Measurements from ENCODE around the gene FSD2. TPM values are rescaled to one million over a fixed set of nuclear protein-coding genes. Genes with fewer than 3 reads are reported as not detected.

Gene FSD2
- total and polyA plus RNA-seq, 10 of the 15 experiments (the other 5 are each of a cell fraction or from before 2014, with no cell fraction given), result under 0.01 to 0.39 (median 0.07) TPM; not detected in 3

DNA sequence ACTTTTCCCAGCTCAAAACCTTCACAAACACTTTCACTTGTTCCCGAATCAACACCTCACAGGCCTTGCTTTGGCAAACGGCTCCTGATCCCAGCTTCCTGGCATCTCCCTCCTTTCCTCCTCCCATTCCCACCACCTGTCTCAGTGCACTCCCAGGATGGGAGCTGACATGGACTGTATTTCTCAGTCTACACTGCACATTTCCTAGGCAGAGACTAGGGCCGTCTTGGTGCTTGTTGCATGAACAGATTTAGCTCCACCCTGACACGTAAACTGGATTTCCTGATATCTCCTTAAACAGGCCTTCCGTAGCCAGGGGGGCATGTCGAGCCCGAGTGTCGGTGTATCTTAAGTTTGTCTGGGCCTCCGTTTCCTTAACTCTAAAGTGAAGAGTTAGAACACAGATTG is 2.8 kb upstream of the FSD2 start (continued):
- TF ChIP-seq BHLHE40 (IDR thresholded peaks at IDR 0.05; ENCODE audit: borderline replicate concordance in 1 of 2, low read depth in 2 of 2, low read length in 1 of 2) (no peak), MLLT1 (IDR thresholded peaks at IDR 0.05) (no peak; the same call in 1 of the 2 replicates), SUPT20H (IDR thresholded peaks at IDR 0.05; ENCODE audit: borderline replicate concordance, control insufficient read depth, low read depth, low read length) (no peak), JUNB (IDR thresholded peaks at IDR 0.05) (no peak)

DNA sequence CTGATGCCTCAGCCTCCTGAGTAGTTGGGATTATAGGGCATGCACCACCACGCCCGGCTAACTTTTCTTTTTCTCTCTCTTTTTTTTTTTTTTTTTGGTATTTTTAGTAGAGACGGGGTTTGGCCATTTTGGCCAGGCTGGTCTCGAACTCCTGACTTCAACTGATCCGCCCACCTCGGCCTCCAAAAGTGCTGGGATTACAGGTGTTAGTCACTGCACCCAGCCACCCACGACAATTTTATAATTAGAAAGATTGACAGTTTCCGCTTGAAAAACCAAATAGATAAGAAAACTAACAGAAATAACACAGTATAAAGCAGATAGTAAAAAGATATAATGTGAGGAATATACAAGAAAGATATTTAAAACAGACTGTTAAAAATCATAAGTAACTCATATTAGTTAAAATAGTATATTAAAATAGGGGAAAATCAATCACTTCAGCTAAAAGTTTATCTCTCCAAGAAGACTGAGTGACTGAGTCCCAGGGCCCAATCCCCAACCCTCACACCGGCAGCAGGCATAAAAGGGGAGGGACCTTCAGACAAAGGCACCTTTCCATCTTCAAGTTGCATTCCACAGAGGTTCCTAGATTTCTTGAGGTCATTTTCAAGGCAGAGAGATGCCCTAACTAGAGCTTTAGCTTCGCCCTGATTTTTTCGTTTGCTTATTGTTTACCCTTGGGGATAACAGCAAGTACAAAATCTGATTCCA is 2.2 kb upstream of the FSD2 start:
- no peak for ATAC-seq
- peaks cover 0 to 2% of the 10 kb centered on the region in 2 experiments; a peak in 1 of 4 replicates for H3K36me3 ChIP-seq (ENCODE audit: control insufficient read depth in 2 of 2, insufficient read depth in 2 of 2, low read length in 1 of 2)
- whole genome bisulfite sequencing (ENCODE audit: insufficient coverage, insufficient replicate concordance, low lambda C conversion rate, missing lambda C conversion rate), result 5% methylated on average over 10 of the region's 11 CpGs
- H3K4me2 ChIP-seq (ENCODE audit: control insufficient read depth, insufficient read depth), result peak overlapping the region; percentile 39; the same call in 1 of the 2 replicates
- no TSS peak for BruUV-seq (replicated peaks)
- ChIA-PET SMC1A (ENCODE audit: uncharacterized antibody, unreplicated experiment) (interaction anchor here (0.9 to 6.3 kb wide), 3 partner anchors 11 to 57 kb away, joined by 3 to 39 read pairs (median 3); no protein-coding TSS in a partner anchor), POLR2A (interaction anchor here (1.7 kb wide), 1 partner anchor 58 kb away, joined by 5 read pairs; no protein-coding TSS in a partner anchor), RAD21 (ENCODE audit: unreplicated experiment) (interaction anchor here (1.0 to 1.9 kb wide), 2 partner anchors 25 to 58 kb away, joined by 3 to 5 read pairs; no protein-coding TSS in a partner anchor), CTCF (interaction anchor here (1.5 kb wide), 1 partner anchor 203 kb away, joined by 4 read pairs; the partner anchor contains the start of gene C15orf40)
- H3K79me2 ChIP-seq (ENCODE audit: control insufficient read depth, insufficient read depth, low read length), result peaks cover 31% of the 10 kb centered on the region
- no peaks in the 10 kb centered on the region for H3K9me3 ChIP-seq (replicated peaks; ENCODE audit: control insufficient read depth, insufficient read depth, low read length)
- no peak overlapping the region for H3K4me3 ChIP-seq
- FAIRE-seq, result no peak
- DNase-seq (ENCODE audit: low read depth, low spot score), result no peak
- TF ChIP-seq TCF7 (IDR thresholded peaks at IDR 0.05; ENCODE audit: borderline replicate concordance) (no peak), EGR1 (IDR thresholded peaks at IDR 0.05; ENCODE audit: borderline replicate concordance in 1 of 2, low read depth in 2 of 2, low read length in 2 of 2) (0 out of 3 replicates have a peak, but pooled peaks of 1 of the 2 experiments have one; percentile 39)
- peaks cover 32% of the 10 kb centered on the region for H3K4me1 ChIP-seq (ENCODE audit: control insufficient read depth, insufficient read depth, low read length)
- no peaks in the 10 kb centered on the region for H3K27me3 ChIP-seq (replicated peaks in 1 of 2; ENCODE audit: control insufficient read depth in 2 of 2, insufficient read depth in 2 of 2, low read length in 1 of 2)
- peak overlapping the region; percentile 41; the same call in 1 of the 2 replicates for H3K27ac ChIP-seq (ENCODE audit: control insufficient read depth, insufficient read depth)
- H3K9ac ChIP-seq (ENCODE audit: control insufficient read depth, insufficient read depth, low read length), result no peak overlapping the region
- no peaks in the 10 kb centered on the region for H4K20me1 ChIP-seq (ENCODE audit: control insufficient read depth, insufficient read depth)
- intact Hi-C loops (cut with micrococcal nuclease; ENCODE audit: unreplicated experiment), result no loop called here
- peak overlapping the region; percentile 45 for H2AFZ ChIP-seq (ENCODE audit: control insufficient read depth, low read depth, low read length)
- in situ Hi-C loops (cut with MboI), result loop anchor here (10.0 kb wide), 1 partner anchor 263 kb away; the partner anchor contains the start of gene RPS17

Data from GM12878 (cell line).